B cell (primary cell): ENCODE results near the gene CHMP6. TPM values are rescaled to one million over a fixed set of nuclear protein-coding genes. Genes with fewer than 3 reads are reported as not detected.

Source experiments
- ATAC-seq: fragments of 200-7000 bp; cut with Tn5 transposase; one replicate; pipeline ENCODE4 v1.10.0; 2021; ENCODE audit warnings: low read depth, mild to moderate bottlenecking, moderate number of reproducible peaks, moderate library complexity
- CTCF ChIA-PET: fragments of 350-600 bp; sonication (Branson Sonifier 250); formaldehyde crosslinking; loops from one replicate; lab custom pipeline; 2021; ENCODE audit warnings: antibody characterized with exemption, inconsistent platforms; lab: Charles Lee
- POLR2A ChIA-PET: fragments of 350-600 bp; sonication (Branson Sonifier 250); formaldehyde crosslinking; loops from one replicate; lab custom pipeline; 2021; ENCODE audit warnings: antibody characterized with exemption; lab: Charles Lee
- DNase-seq: peaks from one replicate; pipeline ENCODE4 v3.0.0; 2013
- H2AFZ ChIP-seq: 2 replicates; pipeline ENCODE4 v1.6.1; 2012; ENCODE audit warnings: mild to moderate bottlenecking, low read depth, low read length; ENCODE audit not compliant: insufficient read depth, poor library complexity, severe bottlenecking
- H3K27ac ChIP-seq, 2 donors: 1 replicate in 1 of 2; 2 replicates in 1 of 2; pipeline ENCODE4 v1.5.1; 2012 to 2013; ENCODE audit warnings: low read length in 2 of 2, mild to moderate bottlenecking in 2 of 2, moderate library complexity in 1 of 2
- H3K27me3 ChIP-seq, 4 experiments: fragments of 200-600 bp in 1 of 4; sonication (generic) in 1 of 4; replicated peaks in 1 of 4; 1 replicate in 2 of 4; 2 replicates in 2 of 4; pipeline versions ENCODE4 v1.6.1 to v1.7.0; 2013 to 2016; ENCODE audit warnings: low read length in 3 of 4, mild to moderate bottlenecking in 2 of 4, mixed read lengths in 1 of 4, moderate library complexity in 1 of 4; ENCODE audit not compliant: insufficient read depth in 4 of 4, control insufficient read depth in 3 of 4; ENCODE audit errors: control extremely low read depth in 1 of 4
- H3K36me3 ChIP-seq, 2 experiments: replicated peaks in 1 of 2; 1 replicate in 1 of 2; 2 replicates in 1 of 2; pipeline versions ENCODE4 v1.6.1 to v1.7.1; 2013; ENCODE audit warnings: low read length in 1 of 2; ENCODE audit not compliant: insufficient read depth in 2 of 2, control insufficient read depth in 1 of 2; ENCODE audit errors: control extremely low read depth in 1 of 2, extremely low read depth in 1 of 2
- H3K4me1 ChIP-seq, 2 donors: fragments of 200-600 bp in 1 of 2; sonication (generic) in 1 of 2; 1 replicate in 1 of 2; 2 replicates in 1 of 2; pipeline versions ENCODE4 v1.5.1 to v1.6.1; 2013 to 2017; ENCODE audit warnings: low read length in 2 of 2; ENCODE audit not compliant: control insufficient read depth in 2 of 2, insufficient read depth in 2 of 2
- H3K4me2 ChIP-seq: replicated peaks from 2 replicates; pipeline ENCODE3; 2012; ENCODE audit warnings: mild to moderate bottlenecking, low read depth, low read length; ENCODE audit not compliant: poor library complexity, severe bottlenecking
- H3K4me3 ChIP-seq, 5 experiments: fragments of 200-600 bp in 1 of 5; sonication (generic) in 1 of 5; 1 replicate in 3 of 5; 2 replicates in 2 of 5; pipeline versions ENCODE4 v1.5.1 to v1.7.0; 2011 to 2016; ENCODE audit warnings: low read length in 4 of 5, mild to moderate bottlenecking in 4 of 5, low read depth in 2 of 5, control low read depth in 1 of 5, moderate library complexity in 1 of 5; ENCODE audit not compliant: insufficient read depth in 1 of 5; ENCODE audit errors: control extremely low read depth in 1 of 5, extremely low read depth in 1 of 5
- H3K79me2 ChIP-seq: fragments of 200-600 bp; sonication (generic); one replicate; pipeline ENCODE4 v1.6.0; 2016; ENCODE audit warnings: low read length; ENCODE audit not compliant: control insufficient read depth, insufficient read depth
- H3K9ac ChIP-seq: fragments of 200-600 bp; sonication (generic); 2 replicates; pipeline ENCODE4 v1.6.1; 2017; ENCODE audit warnings: mild to moderate bottlenecking, low read length, moderate library complexity
- H3K9me3 ChIP-seq, 3 donors: one replicate each; pipeline versions ENCODE4 v1.6.1 to v1.7.1; 2013; ENCODE audit warnings: low read length in 2 of 3; ENCODE audit not compliant: control insufficient read depth in 2 of 3, insufficient read depth in 1 of 3; ENCODE audit errors: control extremely low read depth in 1 of 3
- H4K20me1 ChIP-seq: 2 replicates; pipeline ENCODE4 v1.6.0; 2012; ENCODE audit warnings: mild to moderate bottlenecking, low read length; ENCODE audit not compliant: insufficient read depth, control insufficient read depth, poor library complexity, severe bottlenecking
- H3K27ac Mint-ChIP-seq: one replicate; pipeline ENCODE4 v1.8.0; 2021; ENCODE audit warnings: mixed read lengths
- H3K27me3 Mint-ChIP-seq: one replicate; pipeline ENCODE4 v1.8.0; 2021; ENCODE audit warnings: mixed read lengths
- H3K4me1 Mint-ChIP-seq: one replicate; pipeline ENCODE4 v1.8.0; 2021; ENCODE audit warnings: mixed read lengths
- H3K4me3 Mint-ChIP-seq: one replicate; pipeline ENCODE4 v1.8.0; 2021; ENCODE audit warnings: mixed read lengths
- H3K9me3 Mint-ChIP-seq: one replicate; pipeline ENCODE4 v1.8.0; 2022; ENCODE audit warnings: mixed read lengths; ENCODE audit not compliant: insufficient read depth
- EZH2 ChIP-seq: IDR thresholded peaks from 2 replicates; pipeline ENCODE4 v1.6.1; 2012; ENCODE audit warnings: borderline replicate concordance, low read depth, mild to moderate bottlenecking, moderate library complexity, low read length; ENCODE audit not compliant: insufficient read depth, poor library complexity, severe bottlenecking
- WGBS: methylation state at CpG from one replicate; pipeline ENCODE4 v1.1.5; 2013; ENCODE audit warnings: missing lambda C conversion rate; ENCODE audit not compliant: insufficient coverage; 5-methylcytosine and 5-hydroxymethylcytosine counted together
- intact Hi-C: fragments of 100-400 bp; cut with micrococcal nuclease; formaldehyde crosslinking; loops from one replicate; pipeline ENCODE4 v1.10.0; 2022
- polyA plus RNA-seq: library from polyadenylated mRNA; depleted of rRNA; stranded (reverse); fragments of >200 nt; gene quantifications from 2 replicates; pipeline ENCODE4 v1.2.3, GENCODE V29; 2012
- total RNA-seq, 2 donors: library from RNA; stranded (reverse); fragments of 120-200 nt in 1 of 2; gene quantifications; 1 replicate in 1 of 2; 2 replicates in 1 of 2; pipeline versions ENCODE4 v1.2.3 to v1.2.4, GENCODE V29; 2013 to 2022
- TF ChIP-seq, protein P1 (sequence below): fragments of 200-600 bp; IDR thresholded peaks from one replicate; pipeline ENCODE4 v1.8.0; 2022; ENCODE audit warnings: antibody characterized with exemption, mild to moderate bottlenecking

Gene CHMP6
- total and polyA plus RNA-seq, 2 donors (not counting 1 experiment from before 2014, with no cell fraction given): 21.2 to 46.2 TPM

DNA sequence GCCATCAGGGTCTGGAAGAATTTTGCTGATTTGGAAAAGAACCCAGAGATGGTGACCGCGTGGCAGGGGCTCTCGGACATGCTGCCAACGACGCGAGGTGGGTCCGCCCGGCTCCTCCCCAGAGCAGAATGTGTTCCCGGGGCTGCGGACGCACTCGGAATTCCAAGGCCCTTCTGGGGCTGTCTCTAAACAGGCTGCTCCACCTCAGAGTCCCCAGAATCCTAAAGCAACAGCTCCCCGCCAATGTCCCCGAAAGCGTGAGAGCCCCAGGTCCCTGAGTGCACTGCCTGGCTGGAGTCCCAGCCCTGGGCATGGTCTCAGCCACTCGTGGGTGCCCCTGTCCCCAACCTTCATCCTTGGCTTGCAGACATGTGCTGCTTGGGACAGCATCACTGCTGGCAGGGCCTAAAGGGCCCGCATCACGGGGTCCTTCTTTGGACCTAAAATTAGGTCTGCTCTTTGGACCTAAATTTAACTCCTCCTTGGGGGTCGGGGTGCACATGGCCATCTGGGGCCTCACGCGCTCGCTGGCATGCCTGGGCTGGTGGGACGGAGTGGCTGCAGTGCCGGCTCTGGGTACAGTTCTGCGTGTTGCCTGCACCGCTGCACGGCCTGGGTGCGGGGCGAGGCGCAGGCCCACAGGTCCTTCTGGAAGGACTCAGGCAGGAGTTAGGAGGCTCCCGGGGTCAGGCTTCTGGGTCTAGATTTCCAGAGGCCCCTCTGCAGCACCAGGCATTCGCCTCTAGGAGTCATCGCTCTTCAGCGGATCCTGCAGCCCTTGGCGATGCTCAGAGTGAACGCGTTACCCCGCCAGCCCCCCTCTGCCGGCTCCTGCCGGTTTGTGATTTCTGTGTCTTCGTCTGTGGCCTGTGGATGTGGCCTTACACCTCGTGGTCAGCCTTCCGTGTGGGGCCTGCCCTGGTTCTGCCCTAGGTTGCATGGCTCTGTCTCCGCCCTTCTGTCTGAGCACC, 41.9 kb upstream of the CHMP6 start:
- Histone ChIP-seq H3K79me2 (no peaks in the 10 kb centered on the region), H2AFZ (no peak overlapping the region), H3K4me1 (peaks cover 10 to 14% of the 10 kb centered on the region in 2 donors), H3K4me2 (no peak overlapping the region), H3K27ac (no peak overlapping the region), H3K27me3 (no peaks in the 10 kb centered on the region), H4K20me1 (no peaks in the 10 kb centered on the region), H3K9me3 (peaks cover 0 to 4% (median 0%) of the 10 kb centered on the region in 3 donors), H3K4me3 (no peak overlapping the region), H3K36me3 (peaks cover 0 to 30% of the 10 kb centered on the region in 2 experiments), H3K9ac (no peak overlapping the region)
- no peak for TF ChIP-seq EZH2
- TF ChIP-seq, protein P1, sequence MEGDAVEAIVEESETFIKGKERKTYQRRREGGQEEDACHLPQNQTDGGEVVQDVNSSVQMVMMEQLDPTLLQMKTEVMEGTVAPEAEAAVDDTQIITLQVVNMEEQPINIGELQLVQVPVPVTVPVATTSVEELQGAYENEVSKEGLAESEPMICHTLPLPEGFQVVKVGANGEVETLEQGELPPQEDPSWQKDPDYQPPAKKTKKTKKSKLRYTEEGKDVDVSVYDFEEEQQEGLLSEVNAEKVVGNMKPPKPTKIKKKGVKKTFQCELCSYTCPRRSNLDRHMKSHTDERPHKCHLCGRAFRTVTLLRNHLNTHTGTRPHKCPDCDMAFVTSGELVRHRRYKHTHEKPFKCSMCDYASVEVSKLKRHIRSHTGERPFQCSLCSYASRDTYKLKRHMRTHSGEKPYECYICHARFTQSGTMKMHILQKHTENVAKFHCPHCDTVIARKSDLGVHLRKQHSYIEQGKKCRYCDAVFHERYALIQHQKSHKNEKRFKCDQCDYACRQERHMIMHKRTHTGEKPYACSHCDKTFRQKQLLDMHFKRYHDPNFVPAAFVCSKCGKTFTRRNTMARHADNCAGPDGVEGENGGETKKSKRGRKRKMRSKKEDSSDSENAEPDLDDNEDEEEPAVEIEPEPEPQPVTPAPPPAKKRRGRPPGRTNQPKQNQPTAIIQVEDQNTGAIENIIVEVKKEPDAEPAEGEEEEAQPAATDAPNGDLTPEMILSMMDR: no peak
- no peak for DNase-seq
- peaks cover 10% of the 10 kb centered on the region for H3K4me1 Mint-ChIP-seq
- ATAC-seq: no peak
- ChIA-PET CTCF (interaction anchor here (1.2 kb wide), 1 partner anchor 39 kb away, joined by 4 read pairs; no protein-coding TSS in a partner anchor), POLR2A (no interaction called here)
- no peak overlapping the region for H3K27ac Mint-ChIP-seq
- intact Hi-C loops: no loop called here
- no peaks in the 10 kb centered on the region for H3K27me3 Mint-ChIP-seq
- no peaks in the 10 kb centered on the region for H3K9me3 Mint-ChIP-seq
- 96% methylated on average over 44 of the region's 44 CpGs for WGBS
- no peak overlapping the region for H3K4me3 Mint-ChIP-seq
